HG02981 (cell line): ENCODE measurements around the gene VAC14.
"Not testable (repeated sequence)": the region's sequence is repeated elsewhere in the genome, so short reads cannot be mapped to it uniquely, and the experiment has no call there.

Experiments
- ATAC-seq: cut with Tn5 transposase; IDR thresholded peaks from one replicate; pipeline ENCODE4 v1.9.1; 2021; ENCODE audit warnings: mild to moderate bottlenecking, moderate library complexity; ENCODE audit not compliant: unreplicated experiment

Gene VAC14

GRCh38 chr16:70682239-70683145 lies 118.5 kb downstream of the VAC14 start:
- no peak for ATAC-seq

- ATAC-seq, result no peak
Measured at GRCh38 chr16:70681382-70682238, 119.3 kb downstream of the VAC14 start.

GRCh38 chr16:70680495-70681381 lies 120.2 kb downstream of the VAC14 start:
- ATAC-seq, result no peak

- ATAC-seq, result no peak
Measured at GRCh38 chr16:70679671-70680494, 121.1 kb downstream of the VAC14 start.

- no peak for ATAC-seq
Measured at GRCh38 chr16:70678898-70679670, 121.9 kb downstream of the VAC14 start.

- ATAC-seq, result no peak
Measured at GRCh38 chr16:70678121-70678897, 122.6 kb downstream of the VAC14 start.

- no peak for ATAC-seq
Measured at GRCh38 chr16:70677499-70678120, 123.3 kb downstream of the VAC14 start.

GRCh38 chr16:70676675-70677498 lies 124.1 kb downstream of the VAC14 start:
- no peak for ATAC-seq

GRCh38 chr16:70675851-70676513 lies 125.0 kb downstream of the VAC14 start:
- ATAC-seq, result no peak

GRCh38 chr16:70674221-70675014 lies 126.5 kb downstream of the VAC14 start:
- no peak for ATAC-seq

- not testable (repeated sequence) for ATAC-seq
Measured at GRCh38 chr16:70670938-70671337, 130.0 kb downstream of the VAC14 start.

GRCh38 chr16:70670175-70670574 lies 130.8 kb downstream of the VAC14 start:
- ATAC-seq, result no peak

GRCh38 chr16:70665806-70666735 lies 134.9 kb downstream of the VAC14 start:
- ATAC-seq, result no peak

- ATAC-seq, result no peak
Measured at GRCh38 chr16:70665113-70665694, 135.8 kb downstream of the VAC14 start.
